HG02798 (cell line): ENCODE data around the gene TSPAN3.

Source experiments
- ATAC-seq: cut with Tn5 transposase; IDR thresholded peaks from one replicate; pipeline ENCODE4 v1.9.1; 2021; ENCODE audit warnings: mild to moderate bottlenecking; ENCODE audit not compliant: unreplicated experiment, poor library complexity

TSPAN3 gene

DNA sequence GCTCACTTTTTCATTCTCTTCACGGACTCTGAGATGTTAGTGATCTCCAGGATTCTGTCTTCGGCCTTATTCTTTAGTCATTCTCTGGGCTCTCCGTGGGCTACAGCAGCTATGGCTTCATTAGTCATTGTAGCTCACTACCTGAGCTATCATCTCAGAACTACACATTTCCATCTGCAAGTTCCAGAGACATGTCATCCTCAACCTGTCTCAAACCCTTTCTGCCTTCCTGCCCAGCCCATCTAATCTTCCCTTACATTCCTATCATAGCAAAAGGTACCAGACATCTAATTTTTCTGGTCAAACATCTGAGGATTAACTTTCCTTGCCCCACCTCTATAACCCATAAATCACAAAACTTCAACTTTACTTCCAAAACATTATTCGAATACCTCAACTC, 13.2 kb downstream of the TSPAN3 start:
- no peak for ATAC-seq

DNA sequence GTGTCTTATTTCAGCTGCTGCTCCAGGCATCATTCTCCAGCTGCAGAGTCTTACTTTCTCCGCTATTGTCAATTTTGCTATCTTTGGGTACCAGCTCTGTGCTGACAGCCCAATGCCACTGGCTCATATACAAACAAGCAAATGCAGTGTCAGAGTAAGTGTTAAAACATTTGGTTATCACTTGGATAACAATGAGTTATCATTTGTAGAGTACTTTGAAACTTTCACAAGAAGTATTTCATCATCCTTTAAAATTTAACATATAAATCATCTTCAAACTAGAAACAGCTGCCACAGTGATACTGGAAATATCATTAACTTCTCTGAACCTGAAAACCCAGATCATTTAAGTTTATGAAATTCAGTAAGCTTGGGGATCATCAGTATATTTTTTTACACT, 13.8 kb downstream of the TSPAN3 start:
- no peak for ATAC-seq

DNA sequence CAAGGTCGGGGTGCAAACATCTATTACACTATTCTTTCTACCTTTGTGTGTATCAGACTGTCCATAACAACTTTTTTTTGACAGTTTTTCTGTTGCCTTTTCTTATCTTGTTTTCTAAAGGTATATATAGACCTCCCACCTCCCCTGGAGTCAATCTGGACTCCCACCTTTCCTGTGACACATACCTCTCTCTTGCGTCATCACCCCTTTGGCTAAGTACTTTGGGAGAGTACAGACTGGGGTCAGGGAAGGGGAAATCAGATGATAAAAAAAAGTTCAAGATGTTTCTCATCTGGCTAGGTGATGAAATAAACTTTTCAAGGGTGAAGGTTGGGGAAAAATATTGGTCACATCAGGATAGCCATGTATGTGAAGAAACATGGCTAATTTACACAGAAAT, 17.2 kb downstream of the TSPAN3 start:
- ATAC-seq: no peak

DNA sequence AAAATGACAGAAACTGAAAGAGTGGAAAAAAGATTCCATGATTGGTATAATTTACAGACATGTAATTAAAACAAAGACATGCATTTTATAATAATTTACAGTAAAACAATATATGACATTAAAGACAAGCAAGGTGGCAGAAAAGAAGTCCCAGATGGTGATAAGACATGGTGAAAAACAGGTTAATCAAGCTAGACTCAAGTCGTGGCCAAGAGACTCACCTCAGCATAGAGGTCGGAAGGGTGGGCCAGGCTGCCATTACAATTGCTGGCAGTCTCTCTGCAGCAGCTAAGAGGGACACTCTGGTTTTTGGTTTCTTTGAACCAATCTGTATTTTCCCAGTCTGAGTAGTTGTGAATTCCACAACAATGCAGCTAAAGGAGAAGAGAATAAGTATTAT, 18.4 kb downstream of the TSPAN3 start:
- ATAC-seq: no peak

DNA sequence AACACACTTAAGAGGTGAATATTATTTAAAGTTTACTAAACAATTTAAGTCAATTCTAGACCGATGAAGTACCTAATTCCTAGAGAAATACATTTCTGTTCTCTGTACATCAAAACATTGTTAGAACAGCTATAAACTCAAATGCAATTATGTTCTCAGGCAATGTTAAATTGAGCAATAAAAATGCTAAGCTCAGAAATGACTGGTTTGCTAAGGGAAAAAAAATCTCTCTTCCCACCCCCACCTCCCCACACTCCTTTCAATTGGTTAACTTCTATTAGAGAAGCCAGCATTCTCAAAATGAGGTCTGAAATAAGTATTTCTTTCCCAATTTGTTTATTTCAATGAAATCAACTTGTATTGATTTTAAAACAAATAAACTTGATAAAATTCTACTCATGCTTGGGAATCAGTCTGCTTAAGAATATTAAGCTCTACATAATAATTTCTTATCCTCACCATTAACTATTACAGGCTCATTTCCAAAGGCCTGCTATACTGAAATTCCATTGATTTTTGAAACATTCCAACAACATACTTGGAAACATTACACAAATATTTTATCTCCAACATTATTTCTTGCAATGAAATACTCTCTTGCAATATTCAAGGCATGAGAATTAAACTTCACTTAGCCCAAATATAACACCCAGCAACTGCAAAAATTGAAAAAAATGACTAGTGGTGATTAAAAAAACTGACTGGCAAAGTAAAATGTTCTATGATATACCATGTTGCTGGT, 22.6 kb downstream of the TSPAN3 start:
- ATAC-seq: no peak

GRCh38 chr15:77046704-77047412, 24.1 kb downstream of the TSPAN3 start:
- no peak for ATAC-seq

GRCh38 chr15:77045985-77046384, 24.9 kb downstream of the TSPAN3 start:
- no peak for ATAC-seq

GRCh38 chr15:77044228-77045042, 26.5 kb downstream of the TSPAN3 start:
- no peak for ATAC-seq

- ATAC-seq: no peak
These were observed 27.7 kb downstream of the TSPAN3 start for GRCh38 chr15:77042955-77043920.

DNA sequence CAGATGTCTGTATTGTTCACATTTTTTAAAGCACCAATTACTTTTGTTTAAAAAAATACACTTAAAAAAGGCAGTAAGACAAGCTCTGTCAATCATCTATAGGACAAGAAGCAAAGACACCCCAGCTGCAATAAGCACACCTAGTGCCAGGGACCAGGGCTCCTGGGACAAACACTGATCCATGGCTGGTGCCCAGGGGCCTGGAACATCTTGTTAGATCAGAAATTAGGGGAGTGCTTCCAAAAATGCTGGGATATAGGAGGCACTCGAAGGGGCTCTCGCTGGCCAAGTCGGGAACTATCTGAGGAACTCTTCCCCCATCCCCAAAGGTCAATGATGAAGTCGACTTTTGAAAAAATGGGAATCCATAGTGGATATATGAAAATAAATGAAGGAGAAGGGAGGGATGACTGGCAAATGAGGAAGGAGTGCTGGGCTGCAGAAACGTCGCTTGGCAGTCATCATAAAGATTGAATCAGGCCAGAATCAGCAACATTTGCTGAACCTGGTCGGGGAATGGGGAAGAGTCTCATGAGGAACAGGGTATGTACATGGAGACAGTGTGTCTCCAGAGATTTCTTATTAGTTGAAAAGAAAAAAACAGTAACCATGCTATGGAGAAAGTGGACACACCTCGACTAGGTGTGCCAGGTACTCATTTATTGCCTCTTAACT, 28.5 kb downstream of the TSPAN3 start:
- no peak for ATAC-seq

GRCh38 chr15:77040673-77041072, 30.2 kb downstream of the TSPAN3 start:
- ATAC-seq: no peak

GRCh38 chr15:77039848-77040247, 31.1 kb downstream of the TSPAN3 start:
- ATAC-seq: no peak

- ATAC-seq: no peak
These were observed 31.7 kb downstream of the TSPAN3 start for GRCh38 chr15:77039217-77039533.

DNA sequence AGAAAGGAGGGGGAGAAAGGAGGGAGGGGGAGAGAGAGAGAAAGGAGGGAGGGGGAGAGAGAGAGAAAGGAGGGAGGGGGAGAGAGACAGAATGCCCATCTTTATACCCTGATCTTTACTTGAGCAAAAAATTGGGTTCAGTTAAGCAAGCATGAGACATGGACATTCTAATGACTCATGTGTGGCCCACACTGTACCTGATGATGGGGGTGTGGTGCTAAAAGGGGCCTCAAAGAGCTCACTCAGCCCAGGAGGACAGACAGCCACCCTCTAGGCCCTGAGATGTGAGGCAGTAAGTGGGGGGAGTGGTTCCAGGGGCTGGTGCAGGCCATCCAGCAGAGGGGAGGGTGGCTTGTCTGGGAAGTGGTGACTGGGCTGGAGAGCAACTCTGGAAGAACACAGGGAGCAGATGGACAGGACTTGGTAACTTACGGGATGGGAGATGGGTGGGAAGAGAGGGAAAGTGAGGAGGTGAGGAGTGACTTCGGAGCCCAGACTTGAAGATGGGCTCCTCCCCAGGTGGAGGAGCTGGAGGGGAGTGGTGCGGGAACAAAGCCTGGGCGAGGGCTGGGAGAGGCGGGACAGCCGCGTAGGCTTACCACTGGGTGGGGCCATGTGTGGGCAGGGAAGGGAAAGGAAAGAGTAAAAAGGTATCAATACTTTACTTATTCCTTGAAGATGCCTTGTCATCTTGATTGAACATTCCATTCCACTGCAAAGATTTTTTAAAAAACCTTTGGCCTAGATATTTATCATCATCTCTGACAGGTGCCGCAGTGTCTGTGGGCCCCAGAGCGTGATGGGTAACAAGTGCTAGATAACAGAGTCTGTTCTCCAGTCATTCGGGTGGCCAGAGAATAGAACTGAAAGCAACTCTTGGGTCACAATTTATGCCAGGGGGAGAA, 32.3 kb downstream of the TSPAN3 start:
- ATAC-seq: no peak

DNA sequence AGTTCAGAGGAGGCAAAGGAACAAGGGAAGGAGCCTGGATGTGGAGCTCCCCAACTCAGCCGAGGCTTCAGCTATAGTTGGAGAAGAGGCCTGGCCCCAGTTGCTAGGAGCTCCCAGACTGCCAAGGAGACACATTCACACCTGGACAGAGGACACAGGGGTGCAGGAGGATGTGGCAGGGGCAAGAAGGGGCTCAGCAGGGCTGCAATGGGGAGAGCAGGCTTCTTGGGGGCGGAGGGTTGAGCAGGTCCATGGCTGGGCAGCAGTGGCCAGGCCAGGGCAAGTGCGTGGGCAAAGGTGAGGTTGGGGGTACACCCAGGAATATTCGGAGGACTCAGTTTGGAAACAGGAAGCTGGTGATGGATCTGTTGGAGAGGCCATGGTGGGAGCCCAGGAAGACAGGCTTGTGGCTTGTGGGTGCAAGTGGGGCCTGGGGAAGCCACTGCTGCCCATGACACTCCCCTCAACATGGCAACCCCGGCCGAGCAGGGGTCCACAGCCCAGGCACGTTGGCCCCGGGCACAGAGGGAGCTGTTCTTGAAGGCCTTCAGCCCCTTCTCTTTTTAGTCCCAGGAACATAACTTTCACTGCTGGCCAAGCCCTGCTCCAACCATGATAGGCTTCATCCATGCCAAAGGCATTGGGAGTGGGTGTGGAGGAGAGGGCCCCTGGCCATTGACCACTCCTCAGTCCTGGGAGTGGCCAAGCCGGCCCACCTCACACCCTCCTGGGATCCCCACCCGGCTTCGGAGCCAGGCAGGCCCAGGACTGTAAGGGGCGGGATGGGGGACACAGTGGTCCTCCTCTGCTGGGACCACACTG, 33.3 kb downstream of the TSPAN3 start:
- ATAC-seq: no peak

DNA sequence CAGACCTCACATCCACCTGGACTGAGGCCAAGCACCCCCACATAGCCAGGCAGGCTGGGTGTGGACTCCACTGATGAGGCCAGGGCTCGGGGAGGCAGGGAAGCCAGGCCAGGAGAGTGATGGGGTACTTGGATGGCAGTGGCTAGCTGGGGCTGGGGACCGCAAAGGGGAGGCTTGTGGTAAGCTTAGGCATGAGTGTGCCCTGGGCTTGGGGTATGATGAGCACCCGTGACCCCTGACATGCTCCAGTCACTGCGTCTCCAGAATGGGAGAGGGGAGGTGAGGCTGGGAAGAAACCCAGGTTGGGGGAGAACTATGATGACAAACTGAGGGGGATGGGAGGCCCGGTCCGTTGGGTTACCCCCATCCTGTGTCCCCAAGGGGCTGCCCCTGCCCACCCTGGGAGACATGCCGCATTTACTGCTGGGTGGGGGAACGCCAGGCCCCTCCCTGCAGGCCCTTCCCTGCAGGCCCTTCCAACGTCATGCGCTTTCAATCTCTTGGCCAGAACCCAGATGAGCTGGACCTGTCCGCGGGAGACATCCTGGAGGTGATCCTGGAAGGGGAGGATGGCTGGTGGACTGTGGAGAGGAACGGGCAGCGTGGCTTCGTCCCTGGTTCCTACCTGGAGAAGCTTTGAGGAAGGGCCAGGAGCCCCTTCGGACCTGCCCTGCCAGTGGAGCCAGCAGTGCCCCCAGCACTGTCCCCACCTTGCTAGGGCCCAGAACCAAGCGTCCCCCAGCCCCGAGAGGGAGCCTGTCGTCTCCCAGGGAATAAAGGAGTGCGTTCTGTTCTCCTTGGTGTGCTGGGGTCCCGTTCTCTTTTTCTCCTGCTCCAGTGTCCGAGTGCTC, 34.1 kb downstream of the TSPAN3 start:
- no peak for ATAC-seq

- no peak for ATAC-seq
These were observed 34.9 kb downstream of the TSPAN3 start for GRCh38 chr15:77035999-77036471.
